OCI-LY3 (cell line): ENCODE results near the gene KYAT1.

Experiments used
- CTCF ChIP-seq: fragments of 200-600, 300-600 bp; sonication (generic); IDR thresholded peaks from 2 replicates; pipeline ENCODE4 v1.5.1; 2014; ENCODE audit warnings: antibody characterized with exemption, low read length, low read depth
- EZH2phosphoT487 ChIP-seq: fragments of 200-600 bp; shearing (Covaris generic); IDR thresholded peaks from 2 replicates; pipeline ENCODE4 v1.6.1; 2018; ENCODE audit warnings: antibody characterized with exemption, mixed run types, low read depth

- TF ChIP-seq EZH2phosphoT487 (no peak), CTCF (no peak)
Measured at GRCh38 chr9:128846680-128847030, 35.1 kb downstream of the KYAT1 start.
